Adipocyte (in vitro differentiated cells): ENCODE data around the gene CLIP3.

Experiments
- DNase-seq: peaks from one replicate; pipeline ENCODE4 v3.0.0-alpha.2; 2015; ENCODE audit warnings: low read depth
- H3K27me3 ChIP-seq: replicated peaks from 2 replicates; pipeline ENCODE4 v1.7.0; 2013; ENCODE audit warnings: mild to moderate bottlenecking, low read length, moderate library complexity; ENCODE audit not compliant: control insufficient read depth, insufficient read depth
- H3K36me3 ChIP-seq: 2 replicates; pipeline ENCODE4 v1.7.0; 2013; ENCODE audit warnings: low read length, mild to moderate bottlenecking, moderate library complexity; ENCODE audit not compliant: control insufficient read depth, insufficient read depth, severe bottlenecking
- H3K4me1 ChIP-seq: 2 replicates; pipeline ENCODE4 v1.7.0; 2013; ENCODE audit warnings: mild to moderate bottlenecking, low read length, moderate library complexity; ENCODE audit not compliant: control insufficient read depth, insufficient read depth
- H3K4me3 ChIP-seq: 2 replicates; pipeline ENCODE4 v1.7.0; 2013; ENCODE audit warnings: mild to moderate bottlenecking, low read length, moderate library complexity
- H3K9ac ChIP-seq: 2 replicates; pipeline ENCODE4 v1.7.0; 2013; ENCODE audit warnings: mild to moderate bottlenecking, low read length, moderate library complexity
- H3K9me3 ChIP-seq: 2 replicates; pipeline ENCODE4 v1.7.0; 2013; ENCODE audit warnings: mild to moderate bottlenecking, low read length, moderate library complexity; ENCODE audit not compliant: control insufficient read depth

The CLIP3 gene

DNA sequence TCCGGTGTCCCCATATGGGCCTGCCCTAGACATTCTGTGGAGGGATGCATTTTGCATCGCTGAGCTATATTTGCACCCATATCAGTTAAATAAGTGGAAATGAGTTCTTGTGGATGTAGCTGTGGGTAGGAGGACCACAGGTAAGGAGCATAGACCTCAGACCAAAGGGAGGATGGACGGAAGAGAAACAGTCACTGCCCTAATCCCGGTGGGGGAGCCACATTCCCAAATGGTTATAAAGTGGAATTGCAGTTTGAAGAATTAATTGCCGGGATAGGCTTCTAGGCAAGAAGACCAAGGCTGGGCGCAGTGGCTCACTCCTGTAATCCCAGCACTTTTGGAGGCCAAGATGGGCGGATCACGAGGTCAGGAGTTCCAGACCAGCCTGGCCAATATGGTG is 35.9 kb downstream of the CLIP3 start:
- peak overlapping the region; percentile 93 for H3K4me3 ChIP-seq
- DNase-seq = no peak
- no peaks in the 10 kb centered on the region for H3K9me3 ChIP-seq

GRCh38 chr19:35995048-35995993 is 37.4 kb downstream of the CLIP3 start, which contains the start of gene SDHAF1:
Gene SDHAF1 (plus strand): TSS chr19:35995188. CDS start chr19:35995275, 87 bp downstream.
- peak; percentile 97 for DNase-seq
- peaks cover 31% of the 10 kb centered on the region for H3K4me1 ChIP-seq
- peak within 1 kb of the TSS; percentile 93 for H3K4me3 ChIP-seq
- peak within 1 kb of the TSS; percentile 91 for H3K9ac ChIP-seq
- H3K36me3 ChIP-seq = peaks cover 5% of the 10 kb centered on the region
- no peaks in the 10 kb centered on the region for H3K9me3 ChIP-seq
- no peaks in the 10 kb centered on the region for H3K27me3 ChIP-seq

More for the DNA sequence above, 35.9 kb downstream of the CLIP3 start:
- Histone ChIP-seq H3K9ac (no peak overlapping the region), H3K36me3 (peaks cover 5% of the 10 kb centered on the region), H3K27me3 (no peaks in the 10 kb centered on the region), H3K4me1 (peaks cover 31% of the 10 kb centered on the region)

DNA sequence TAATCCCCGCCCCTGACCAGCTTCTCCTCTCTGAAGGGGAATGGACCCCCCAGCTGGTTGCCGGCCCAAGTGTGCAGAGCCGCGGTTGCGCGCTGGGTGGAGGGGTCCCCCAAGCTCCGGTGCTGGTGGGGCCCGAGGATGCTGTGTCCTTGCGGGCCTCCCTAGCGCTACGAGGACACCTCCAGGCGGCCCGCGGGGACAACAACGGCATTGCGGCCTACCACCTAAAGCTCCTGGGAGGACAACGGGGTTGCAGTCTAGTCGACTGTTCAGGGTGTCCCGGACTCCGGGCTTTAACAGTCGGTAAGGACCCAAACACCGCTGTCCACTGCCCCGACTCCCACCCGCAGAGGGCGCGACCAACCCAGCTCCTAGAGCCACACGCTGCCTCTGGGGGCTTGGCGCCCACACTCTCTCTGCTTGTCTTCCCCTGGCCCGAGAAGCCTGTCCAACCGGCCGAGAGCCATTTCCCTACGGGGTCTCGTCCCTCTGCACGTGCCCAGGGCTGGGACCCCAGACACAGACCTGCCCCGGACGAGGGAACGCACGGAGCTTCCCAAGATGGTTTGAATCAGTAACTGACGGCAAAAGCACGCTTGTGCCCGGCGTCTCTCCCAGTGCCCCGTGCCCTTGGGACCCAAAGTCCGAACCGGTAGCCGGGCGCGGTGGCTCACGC is 38.6 kb downstream of the CLIP3 start:
- Histone ChIP-seq H3K9ac (peak overlapping the region; percentile 91), H3K4me1 (peaks cover 21% of the 10 kb centered on the region), H3K27me3 (no peaks in the 10 kb centered on the region), H3K4me3 (peak overlapping the region; percentile 93), H3K36me3 (peaks cover 5% of the 10 kb centered on the region), H3K9me3 (no peaks in the 10 kb centered on the region)
- no peak for DNase-seq

DNA sequence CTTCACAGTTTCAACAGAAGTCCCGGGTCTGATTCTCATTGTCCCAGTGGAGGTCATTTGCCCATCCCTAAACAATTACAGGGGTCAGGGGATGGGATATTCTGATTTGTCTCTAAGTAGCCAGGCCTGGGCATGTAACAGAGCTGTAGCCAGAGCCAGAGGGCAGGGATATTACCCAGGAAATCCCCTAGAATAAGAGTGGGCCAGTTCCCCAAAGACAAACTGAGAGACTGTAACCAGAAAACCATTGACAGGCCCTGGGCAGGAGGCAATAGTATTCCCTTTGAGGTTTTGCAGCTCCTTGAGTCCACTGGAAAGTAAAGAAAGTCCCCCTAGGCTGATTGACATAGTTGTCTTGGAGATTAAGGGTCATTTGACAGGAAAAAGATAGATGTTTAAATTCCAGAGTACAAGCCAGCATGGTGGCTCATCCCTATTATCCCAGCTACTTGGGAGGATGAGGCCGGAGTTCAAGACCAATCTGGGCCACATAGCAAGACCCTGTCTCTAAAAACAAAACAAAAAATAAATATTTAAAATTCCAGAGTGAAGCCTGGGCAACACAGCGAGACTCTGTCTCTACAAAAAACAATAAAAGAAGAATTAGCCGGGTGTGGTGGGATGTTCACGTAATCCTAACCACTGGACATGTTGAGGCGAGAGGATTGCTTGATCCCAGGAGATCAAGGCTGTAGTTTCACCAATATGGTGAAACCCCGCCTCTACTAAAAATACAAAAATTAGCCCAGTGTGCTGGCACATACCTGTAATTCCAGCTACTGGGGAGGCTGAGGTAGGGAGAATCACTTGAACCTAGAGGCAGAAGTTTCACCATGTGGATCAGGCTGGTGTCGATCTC is 39.5 kb downstream of the CLIP3 start:
- H3K4me3 ChIP-seq = no peak overlapping the region
- H3K27me3 ChIP-seq = peaks cover 7% of the 10 kb centered on the region
- peaks cover 17% of the 10 kb centered on the region for H3K4me1 ChIP-seq
- H3K36me3 ChIP-seq = peaks cover 3% of the 10 kb centered on the region
- peaks cover 5% of the 10 kb centered on the region for H3K9me3 ChIP-seq
- no peak overlapping the region for H3K9ac ChIP-seq
- no peak for DNase-seq

DNA sequence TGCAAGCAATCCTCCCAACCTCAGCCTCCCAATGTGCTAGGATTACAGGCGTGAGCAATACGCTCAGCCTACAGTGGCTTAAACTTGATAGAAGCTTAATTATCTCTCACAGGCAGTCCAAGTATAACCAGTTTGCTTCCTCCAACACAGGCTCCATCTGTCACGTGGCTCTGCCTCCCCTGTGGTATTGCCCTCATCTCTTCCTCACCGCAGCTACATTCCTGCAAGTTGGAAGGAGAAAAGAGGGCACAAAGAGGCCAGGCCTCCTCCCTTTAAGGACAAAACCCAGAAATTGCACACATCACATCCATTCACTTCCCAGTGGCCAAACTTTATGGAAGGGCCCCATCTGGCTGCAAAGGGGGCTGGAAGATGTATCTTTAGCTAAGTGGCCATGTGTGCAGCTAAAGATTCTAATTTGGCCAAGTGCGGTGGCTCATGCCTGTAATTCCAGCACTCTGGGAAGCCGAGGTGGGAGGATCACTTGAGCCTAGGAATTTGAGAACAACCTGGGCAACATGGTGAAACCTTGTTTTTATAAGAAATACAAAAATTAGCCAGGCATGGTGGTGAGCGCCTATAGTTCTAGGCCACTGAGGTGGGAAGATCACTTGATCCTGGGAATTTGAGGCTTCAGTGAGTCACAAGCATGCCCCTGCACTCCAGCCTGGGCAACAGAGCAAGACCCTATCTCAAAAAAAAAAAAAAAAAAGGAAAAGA is 40.8 kb downstream of the CLIP3 start:
- H3K27me3 ChIP-seq = peaks cover 10% of the 10 kb centered on the region
- DNase-seq = no peak
- no peak overlapping the region for H3K9ac ChIP-seq
- H3K4me1 ChIP-seq = peaks cover 17% of the 10 kb centered on the region
- H3K9me3 ChIP-seq = peaks cover 5% of the 10 kb centered on the region
- H3K4me3 ChIP-seq = no peak overlapping the region
- H3K36me3 ChIP-seq = no peaks in the 10 kb centered on the region

DNA sequence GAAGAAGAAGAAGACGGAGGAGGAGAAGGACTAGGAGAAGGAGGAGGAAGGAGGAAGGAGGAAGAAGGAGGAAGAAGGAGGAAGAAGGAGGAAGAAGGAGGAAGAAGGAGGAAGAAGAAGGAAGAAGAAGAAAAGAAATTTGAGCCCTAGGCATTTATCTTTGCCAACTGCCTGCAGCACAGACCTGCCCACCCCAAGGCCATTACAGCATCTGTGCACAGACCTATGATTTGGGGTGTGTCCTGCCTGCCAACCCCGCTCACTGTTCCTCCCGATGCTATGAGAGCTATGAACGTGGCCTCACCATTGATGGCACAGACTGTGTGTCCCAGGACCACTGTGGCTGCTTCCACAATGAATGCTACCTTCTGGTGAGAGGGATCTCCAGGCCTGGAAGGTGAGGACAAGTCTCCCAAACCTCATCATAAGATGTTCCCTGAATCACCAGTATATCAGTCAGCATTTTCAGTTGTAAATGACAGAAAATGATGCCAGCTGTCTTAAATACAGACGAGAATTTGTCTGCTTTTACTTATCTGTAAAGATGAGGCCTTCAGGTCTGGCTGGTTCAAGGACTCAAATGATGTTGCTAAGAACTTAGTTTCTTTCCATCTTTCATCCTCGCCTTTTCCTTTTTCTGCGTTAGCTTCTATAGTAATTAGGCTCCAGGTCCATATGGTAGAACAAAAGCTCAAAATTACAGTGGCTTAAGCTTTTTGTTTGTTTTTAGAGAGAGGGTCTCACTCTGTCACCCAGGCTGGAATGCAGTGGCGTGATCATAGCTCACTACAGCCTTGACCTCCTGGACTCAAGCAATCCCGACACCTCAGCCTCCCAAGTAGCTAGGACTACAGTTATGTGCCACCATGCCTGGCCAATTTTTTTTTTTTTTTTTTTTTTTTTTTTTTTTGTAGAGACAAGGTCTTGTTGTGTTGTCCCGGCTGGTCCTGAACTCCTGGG is 41.6 kb downstream of the CLIP3 start:
- no peaks in the 10 kb centered on the region for H3K36me3 ChIP-seq
- peaks cover 10% of the 10 kb centered on the region for H3K4me1 ChIP-seq
- H3K27me3 ChIP-seq = peaks cover 15% of the 10 kb centered on the region
- no peak overlapping the region for H3K4me3 ChIP-seq
- H3K9ac ChIP-seq = no peak overlapping the region
- no peak for DNase-seq
- peaks cover 5% of the 10 kb centered on the region for H3K9me3 ChIP-seq

GRCh38 chr19:35990156-35990555 is 42.5 kb downstream of the CLIP3 start:
- no peak for DNase-seq
- H3K27me3 ChIP-seq = peaks cover 23% of the 10 kb centered on the region

DNA sequence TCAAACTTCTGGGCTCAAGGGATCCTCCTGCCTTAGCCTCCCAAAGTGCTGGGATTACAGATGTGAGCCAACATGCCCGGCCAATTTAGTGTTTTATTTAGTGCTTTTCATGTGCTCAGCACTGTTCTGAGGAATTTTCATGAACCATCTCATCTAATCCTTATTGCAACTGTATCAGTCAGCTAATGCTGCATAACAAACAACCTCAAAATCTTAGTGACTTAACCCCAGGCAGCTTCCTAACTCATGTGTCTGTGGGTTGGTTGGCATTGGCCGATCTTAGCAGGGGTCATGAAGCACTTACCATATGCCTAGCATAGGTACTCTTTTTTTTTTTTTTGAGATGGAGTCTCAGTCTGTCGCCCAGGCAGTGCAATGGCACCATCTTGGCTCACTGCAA is 43.8 kb downstream of the CLIP3 start:
- H3K27me3 ChIP-seq = peaks cover 27% of the 10 kb centered on the region
- no peak overlapping the region for H3K4me3 ChIP-seq
- no peak overlapping the region for H3K9ac ChIP-seq
- peaks cover 5% of the 10 kb centered on the region for H3K9me3 ChIP-seq
- no peak for DNase-seq
- H3K4me1 ChIP-seq = no peaks in the 10 kb centered on the region
- H3K36me3 ChIP-seq = no peaks in the 10 kb centered on the region

More at GRCh38 chr19:35990156-35990555, 42.5 kb downstream of the CLIP3 start:
- peaks cover 5% of the 10 kb centered on the region for H3K9me3 ChIP-seq
- H3K9ac ChIP-seq = no peak overlapping the region
- peaks cover 6% of the 10 kb centered on the region for H3K4me1 ChIP-seq
- H3K36me3 ChIP-seq = no peaks in the 10 kb centered on the region
- no peak overlapping the region for H3K4me3 ChIP-seq

DNA sequence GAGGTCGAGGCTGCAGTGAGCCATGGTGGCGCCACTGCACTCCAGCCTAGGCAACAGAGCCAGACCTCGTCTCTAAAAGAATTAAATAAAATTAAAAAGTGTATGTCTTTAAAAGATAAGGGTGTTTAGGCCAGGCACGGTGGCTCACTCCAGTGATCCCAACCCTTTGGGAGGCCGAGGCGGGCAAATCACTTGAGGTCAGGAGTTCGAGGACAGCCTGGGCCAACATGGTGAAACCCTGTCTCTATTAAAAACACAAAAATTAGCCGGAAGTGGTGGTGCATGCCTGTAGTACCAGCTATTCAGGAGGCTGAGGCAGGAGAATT is 45.1 kb downstream of the CLIP3 start:
- no peak for DNase-seq
- Histone ChIP-seq H3K27me3 (peaks cover 32% of the 10 kb centered on the region), H3K9me3 (peaks cover 5% of the 10 kb centered on the region), H3K9ac (no peak overlapping the region), H3K36me3 (no peaks in the 10 kb centered on the region), H3K4me1 (no peaks in the 10 kb centered on the region), H3K4me3 (no peak overlapping the region)
